GM21515 (cell line): ENCODE data around the gene CCR5.

Experiments
- ATAC-seq: cut with Tn5 transposase; IDR thresholded peaks from one replicate; pipeline ENCODE4 v1.9.1; 2021; ENCODE audit not compliant: unreplicated experiment

The CCR5 gene

DNA sequence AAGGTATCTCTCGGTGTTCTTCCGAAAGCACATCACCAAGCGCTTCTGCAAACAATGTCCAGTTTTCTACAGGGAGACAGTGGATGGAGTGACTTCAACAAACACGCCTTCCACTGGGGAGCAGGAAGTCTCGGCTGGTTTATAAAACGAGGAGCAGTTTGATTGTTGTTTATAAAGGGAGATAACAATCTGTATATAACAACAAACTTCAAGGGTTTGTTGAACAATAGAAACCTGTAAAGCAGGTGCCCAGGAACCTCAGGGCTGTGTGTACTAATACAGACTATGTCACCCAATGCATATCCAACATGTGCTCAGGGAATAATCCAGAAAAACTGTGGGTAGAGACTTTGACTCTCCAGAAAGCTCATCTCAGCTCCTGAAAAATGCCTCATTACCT, 12.3 kb upstream of the CCR5 start:
- ATAC-seq, result no peak

DNA sequence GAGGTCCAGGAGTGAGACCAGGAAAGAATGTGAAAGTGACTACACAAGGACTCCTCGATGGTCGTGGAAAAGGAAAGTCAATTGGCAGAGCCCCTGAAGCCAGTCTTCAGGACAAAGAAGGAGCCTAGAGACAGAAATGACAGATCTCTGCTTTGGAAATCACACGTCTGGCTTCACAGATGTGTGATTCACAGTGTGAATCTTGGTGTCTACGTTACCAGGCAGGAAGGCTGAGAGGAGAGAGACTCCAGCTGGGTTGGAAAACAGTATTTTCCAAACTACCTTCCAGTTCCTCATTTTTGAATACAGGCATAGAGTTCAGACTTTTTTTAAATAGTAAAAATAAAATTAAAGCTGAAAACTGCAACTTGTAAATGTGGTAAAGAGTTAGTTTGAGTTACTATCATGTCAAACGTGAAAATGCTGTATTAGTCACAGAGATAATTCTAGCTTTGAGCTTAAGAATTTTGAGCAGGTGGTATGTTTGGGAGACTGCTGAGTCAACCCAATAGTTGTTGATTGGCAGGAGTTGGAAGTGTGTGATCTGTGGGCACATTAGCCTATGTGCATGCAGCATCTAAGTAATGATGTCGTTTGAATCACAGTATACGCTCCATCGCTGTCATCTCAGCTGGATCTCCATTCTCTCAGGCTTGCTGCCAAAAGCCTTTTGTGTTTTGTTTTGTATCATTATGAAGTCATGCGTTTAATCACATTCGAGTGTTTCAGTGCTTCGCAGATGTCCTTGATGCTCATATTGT, 10.8 kb upstream of the CCR5 start:
- no peak for ATAC-seq

DNA sequence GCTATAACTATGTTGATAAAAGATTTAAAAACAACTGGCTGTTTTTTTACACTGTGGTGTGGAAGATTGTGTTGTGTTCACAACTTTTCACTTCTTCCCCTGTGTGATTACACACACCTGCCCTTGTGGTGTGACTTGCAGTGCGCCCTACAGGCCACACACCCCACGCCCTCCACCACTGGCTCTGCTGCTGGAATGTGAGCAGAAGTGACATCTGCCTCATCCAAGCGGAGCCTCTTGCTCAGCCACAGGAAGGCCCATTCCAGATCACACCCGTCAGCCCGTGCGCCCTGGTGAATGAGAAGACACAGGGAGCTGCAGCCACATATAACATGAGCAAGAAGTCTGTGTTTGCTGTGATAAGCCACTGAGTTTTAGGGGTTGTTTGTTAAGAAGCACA, 9.8 kb upstream of the CCR5 start:
- ATAC-seq, result no peak

DNA sequence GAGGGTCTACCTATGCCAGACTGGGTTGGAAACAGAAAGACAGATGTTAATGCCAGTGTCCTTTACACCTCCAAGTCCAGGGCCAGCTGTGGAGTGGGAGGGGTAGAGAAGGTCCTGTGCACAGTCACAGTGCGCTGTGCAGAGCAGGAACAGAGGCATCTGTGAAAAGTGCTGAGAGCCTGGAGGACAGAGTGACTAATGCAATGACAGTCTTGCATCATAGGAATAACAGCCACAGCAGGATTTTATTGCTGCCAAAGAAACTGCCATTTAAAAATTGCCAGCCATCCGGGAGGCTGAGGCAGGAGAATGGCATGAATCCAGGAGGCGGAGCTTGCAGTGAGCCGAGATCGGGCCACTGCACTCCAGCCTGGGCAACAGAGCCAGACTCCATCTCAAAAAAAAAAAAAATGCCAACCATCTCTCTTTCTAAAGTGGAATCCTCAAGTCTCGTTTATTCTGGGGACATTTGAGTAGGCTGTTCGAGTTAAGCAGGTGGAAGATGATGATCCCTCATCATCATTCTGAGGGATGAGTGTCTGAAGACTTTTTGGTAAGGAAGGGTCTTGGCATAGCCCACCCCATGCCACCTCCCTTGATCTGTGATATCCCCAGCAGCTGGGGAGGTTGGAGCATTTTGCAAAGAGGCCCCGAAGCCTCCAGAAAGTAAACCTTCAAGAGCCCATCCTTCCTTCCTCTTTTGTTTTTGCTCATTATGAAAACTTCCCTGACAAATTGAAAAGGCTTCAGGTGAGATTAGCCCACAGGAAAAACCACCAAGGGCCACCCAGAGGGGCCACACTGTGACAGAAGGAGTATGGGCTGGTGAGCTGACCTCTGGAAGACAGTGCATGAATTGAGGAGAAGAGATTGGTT, 9.1 kb upstream of the CCR5 start:
- no peak for ATAC-seq

DNA sequence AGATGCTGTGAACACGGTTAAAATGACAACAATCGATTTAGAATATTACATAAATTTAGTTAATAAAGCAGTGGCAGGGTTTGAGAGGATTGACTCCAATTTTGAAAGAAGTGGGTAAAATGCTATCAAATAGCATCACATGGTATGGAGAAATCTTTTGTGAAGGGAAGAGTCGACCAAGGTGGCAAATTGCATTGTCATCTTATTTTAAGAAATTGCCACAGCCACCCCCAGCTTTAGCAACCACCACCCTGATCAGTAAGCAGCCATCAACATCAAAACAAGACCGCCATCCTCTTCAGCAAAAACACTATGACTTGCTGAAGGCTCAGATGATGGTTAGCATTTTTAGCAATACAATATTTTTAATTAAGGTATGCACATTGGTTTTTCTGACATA, 5.7 kb upstream of the CCR5 start:
- ATAC-seq, result no peak

DNA sequence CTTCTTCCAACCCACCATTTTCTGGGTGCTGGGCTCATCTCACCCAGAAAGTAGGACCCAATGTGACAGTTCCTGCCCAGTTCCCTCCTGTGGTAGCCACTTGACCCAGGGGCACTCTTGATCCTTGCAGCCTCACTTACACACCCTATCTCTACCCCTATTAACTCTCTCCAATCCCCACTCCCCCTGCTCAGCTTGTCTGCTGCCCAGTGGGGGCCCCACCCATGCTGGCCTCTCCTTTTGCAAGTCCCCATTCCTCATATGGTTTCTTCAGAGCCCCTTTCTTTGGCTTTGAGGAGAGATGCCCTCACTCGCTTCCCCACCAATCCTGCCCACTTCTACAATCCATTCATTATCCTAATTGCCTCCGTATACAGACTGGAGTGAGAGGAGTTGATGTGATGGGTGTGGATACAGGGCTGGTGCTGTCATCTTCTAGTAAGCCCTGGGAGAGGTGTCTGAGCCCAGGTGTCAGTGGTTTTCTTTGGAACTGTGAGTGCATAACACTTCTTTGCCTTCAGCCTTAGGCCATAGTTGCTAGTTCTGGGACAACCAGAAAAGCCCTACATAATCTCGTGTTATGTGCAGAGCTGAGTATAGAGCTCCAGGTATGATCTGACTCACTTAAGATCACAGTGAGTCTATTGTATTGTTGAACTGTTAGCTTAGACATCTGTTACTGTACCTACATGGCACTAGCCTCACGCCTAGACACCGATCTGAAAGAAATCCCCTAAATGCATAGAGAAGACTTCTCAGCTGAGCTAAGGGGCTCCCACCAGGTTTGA, 4.8 kb upstream of the CCR5 start:
- ATAC-seq, result no peak

DNA sequence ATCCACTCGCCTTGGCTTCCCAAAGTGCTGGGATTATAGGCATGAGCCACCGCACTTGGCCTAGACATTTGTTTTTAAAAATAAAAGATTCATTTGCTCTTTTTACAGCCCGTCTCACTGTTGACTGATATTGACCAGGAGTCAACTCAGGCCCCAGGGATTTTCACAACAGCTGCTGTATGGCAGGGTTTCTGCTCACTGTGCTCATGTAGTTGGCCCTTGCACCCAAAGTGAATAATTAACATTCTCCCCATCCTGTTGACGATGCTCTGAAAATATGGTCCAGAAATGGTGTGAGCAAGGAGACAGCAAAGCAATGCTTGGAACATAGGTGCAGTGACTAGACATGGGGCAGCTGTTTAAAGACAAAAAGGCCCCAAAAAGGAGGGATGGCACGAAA, 2.9 kb upstream of the CCR5 start:
- ATAC-seq, result no peak

DNA sequence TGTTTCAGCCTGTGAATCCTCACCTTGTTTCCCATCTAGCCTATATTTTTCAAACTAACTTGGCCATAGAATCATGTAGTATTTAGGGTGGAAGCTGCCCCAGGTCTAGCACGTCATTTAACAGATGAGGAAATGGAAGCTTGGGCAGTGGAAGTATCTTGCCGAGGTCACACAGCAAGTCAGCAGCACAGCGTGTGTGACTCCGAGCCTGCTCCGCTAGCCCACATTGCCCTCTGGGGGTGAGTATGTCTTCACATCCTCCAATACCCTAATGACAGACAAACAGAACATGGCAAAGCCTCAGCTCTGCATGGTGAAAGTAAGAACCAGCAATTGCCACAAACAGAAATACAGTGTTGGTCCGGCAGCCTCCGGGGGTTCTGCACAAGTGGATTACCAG, 2.2 kb upstream of the CCR5 start:
- no peak for ATAC-seq

DNA sequence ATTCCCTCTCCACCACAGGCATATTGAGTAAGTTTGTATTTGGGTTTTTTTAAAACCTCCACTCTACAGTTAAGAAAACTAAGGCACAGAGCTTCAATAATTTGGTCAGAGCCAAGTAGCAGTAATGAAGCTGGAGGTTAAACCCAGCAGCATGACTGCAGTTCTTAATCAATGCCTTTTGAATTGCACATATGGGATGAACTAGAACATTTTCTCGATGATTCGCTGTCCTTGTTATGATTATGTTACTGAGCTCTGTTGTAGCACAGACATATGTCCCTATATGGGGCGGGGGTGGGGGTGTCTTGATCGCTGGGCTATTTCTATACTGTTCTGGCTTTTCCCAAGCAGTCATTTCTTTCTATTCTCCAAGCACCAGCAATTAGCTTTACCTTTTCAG, 1.6 kb upstream of the CCR5 start:
- no peak for ATAC-seq

DNA sequence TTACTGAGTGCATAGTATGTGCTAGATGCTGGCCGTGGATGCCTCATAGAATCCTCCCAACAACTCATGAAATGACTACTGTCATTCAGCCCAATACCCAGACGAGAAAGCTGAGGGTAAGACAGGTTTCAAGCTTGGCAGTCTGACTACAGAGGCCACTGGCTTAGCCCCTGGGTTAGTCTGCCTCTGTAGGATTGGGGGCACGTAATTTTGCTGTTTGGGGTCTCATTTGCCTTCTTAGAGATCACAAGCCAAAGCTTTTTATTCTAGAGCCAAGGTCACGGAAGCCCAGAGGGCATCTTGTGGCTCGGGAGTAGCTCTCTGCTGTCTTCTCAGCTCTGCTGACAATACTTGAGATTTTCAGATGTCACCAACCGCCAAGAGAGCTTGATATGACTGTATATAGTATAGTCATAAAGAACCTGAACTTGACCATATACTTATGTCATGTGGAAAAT, 1.0 kb upstream of the CCR5 start:
- ATAC-seq, result no peak

DNA sequence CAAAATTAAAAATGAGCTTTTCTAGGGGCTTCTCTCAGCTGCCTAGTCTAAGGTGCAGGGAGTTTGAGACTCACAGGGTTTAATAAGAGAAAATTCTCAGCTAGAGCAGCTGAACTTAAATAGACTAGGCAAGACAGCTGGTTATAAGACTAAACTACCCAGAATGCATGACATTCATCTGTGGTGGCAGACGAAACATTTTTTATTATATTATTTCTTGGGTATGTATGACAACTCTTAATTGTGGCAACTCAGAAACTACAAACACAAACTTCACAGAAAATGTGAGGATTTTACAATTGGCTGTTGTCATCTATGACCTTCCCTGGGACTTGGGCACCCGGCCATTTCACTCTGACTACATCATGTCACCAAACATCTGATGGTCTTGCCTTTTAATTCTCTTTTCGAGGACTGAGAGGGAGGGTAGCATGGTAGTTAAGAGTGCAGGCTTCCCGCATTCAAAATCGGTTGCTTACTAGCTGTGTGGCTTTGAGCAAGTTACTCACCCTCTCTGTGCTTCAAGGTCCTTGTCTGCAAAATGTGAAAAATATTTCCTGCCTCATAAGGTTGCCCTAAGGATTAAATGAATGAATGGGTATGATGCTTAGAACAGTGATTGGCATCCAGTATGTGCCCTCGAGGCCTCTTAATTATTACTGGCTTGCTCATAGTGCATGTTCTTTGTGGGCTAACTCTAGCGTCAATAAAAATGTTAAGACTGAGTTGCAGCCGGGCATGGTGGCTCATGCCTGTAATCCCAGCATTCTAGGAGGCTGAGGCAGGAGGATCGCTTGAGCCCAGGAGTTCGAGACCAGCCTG, 984 bp downstream of the CCR5 start:
- no peak for ATAC-seq

DNA sequence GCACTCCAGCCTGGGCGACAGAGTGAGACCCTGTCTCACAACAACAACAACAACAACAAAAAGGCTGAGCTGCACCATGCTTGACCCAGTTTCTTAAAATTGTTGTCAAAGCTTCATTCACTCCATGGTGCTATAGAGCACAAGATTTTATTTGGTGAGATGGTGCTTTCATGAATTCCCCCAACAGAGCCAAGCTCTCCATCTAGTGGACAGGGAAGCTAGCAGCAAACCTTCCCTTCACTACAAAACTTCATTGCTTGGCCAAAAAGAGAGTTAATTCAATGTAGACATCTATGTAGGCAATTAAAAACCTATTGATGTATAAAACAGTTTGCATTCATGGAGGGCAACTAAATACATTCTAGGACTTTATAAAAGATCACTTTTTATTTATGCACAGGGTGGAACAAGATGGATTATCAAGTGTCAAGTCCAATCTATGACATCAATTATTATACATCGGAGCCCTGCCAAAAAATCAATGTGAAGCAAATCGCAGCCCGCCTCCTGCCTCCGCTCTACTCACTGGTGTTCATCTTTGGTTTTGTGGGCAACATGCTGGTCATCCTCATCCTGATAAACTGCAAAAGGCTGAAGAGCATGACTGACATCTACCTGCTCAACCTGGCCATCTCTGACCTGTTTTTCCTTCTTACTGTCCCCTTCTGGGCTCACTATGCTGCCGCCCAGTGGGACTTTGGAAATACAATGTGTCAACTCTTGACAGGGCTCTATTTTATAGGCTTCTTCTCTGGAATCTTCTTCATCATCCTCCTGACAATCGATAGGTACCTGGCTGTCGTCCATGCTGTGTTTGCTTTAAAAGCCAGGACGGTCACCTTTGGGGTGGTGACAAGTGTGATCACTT, 2.0 kb downstream of the CCR5 start:
- ATAC-seq, result no peak

DNA sequence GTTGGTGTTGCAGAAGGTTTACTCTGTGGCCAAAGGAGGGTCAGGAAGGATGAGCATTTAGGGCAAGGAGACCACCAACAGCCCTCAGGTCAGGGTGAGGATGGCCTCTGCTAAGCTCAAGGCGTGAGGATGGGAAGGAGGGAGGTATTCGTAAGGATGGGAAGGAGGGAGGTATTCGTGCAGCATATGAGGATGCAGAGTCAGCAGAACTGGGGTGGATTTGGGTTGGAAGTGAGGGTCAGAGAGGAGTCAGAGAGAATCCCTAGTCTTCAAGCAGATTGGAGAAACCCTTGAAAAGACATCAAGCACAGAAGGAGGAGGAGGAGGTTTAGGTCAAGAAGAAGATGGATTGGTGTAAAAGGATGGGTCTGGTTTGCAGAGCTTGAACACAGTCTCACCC, 4.0 kb downstream of the CCR5 start:
- ATAC-seq, result no peak

DNA sequence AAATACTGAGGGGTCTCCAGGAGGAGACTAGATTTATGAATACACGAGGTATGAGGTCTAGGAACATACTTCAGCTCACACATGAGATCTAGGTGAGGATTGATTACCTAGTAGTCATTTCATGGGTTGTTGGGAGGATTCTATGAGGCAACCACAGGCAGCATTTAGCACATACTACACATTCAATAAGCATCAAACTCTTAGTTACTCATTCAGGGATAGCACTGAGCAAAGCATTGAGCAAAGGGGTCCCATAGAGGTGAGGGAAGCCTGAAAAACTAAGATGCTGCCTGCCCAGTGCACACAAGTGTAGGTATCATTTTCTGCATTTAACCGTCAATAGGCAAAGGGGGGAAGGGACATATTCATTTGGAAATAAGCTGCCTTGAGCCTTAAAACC, 4.5 kb downstream of the CCR5 start:
- ATAC-seq, result no peak

DNA sequence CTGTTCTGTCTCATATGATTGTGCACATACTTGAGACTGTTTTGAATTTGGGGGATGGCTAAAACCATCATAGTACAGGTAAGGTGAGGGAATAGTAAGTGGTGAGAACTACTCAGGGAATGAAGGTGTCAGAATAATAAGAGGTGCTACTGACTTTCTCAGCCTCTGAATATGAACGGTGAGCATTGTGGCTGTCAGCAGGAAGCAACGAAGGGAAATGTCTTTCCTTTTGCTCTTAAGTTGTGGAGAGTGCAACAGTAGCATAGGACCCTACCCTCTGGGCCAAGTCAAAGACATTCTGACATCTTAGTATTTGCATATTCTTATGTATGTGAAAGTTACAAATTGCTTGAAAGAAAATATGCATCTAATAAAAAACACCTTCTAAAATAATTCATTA, 5.1 kb downstream of the CCR5 start:
- no peak for ATAC-seq

DNA sequence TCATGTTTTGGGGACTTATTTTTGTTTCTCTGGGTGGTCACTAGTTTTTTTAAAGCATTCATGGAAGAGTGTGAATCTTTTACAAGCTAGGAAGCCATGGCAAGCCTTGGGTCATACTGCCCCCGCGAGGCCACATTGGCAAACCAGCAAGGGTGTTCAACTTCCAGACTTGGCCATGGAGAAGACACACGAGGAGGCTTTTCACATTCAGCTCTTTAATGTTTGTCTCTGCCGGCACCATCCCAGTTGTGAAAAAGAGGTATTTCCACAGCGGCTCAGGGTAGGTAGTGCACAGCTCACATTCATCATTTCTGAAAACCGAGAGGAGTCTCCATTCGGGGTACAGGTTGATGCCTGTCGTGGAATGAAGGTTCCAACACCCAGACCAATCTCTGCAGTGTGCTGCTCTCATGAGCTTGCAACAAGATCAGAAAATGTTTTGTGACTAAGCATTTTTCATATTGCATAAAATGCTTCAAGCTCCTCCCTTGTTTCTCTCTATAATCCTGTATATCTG, 7.7 kb downstream of the CCR5 start:
- ATAC-seq, result no peak

DNA sequence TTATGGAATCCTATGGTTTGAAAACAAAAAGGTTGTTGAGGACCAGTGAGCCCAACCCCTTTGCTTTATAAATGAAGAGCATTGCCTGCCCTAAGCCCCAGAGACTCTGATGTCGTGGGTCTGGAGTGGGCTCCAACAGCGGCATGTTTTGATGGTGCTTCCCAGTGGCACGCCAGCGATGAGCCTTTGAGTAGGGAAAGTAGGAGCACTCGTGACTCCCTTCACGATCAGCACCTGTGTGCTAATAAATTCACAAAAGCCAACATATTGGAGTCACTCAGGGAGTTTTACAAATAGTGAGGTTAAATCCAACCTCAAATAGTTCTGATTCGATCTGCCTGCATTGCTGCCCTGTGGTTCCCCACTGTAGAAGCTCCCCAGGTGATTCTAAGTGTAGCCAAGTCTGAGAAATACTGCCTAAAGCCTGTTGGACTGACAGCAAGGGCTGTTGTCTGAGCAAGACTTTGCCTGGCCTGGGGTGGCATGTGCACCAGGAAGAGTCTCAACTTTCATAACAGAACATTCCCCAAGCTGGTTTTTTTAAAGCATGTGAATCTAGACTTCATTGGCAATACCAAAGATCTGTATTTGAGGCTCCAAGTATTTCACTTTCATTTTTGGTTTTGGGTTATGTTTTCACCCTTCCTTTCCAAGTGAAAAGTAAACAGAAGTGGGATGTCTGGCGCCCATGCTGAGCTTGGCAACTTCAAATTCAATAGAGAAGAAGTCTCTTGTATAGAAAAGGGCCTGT, 9.9 kb downstream of the CCR5 start:
- ATAC-seq, result no peak

DNA sequence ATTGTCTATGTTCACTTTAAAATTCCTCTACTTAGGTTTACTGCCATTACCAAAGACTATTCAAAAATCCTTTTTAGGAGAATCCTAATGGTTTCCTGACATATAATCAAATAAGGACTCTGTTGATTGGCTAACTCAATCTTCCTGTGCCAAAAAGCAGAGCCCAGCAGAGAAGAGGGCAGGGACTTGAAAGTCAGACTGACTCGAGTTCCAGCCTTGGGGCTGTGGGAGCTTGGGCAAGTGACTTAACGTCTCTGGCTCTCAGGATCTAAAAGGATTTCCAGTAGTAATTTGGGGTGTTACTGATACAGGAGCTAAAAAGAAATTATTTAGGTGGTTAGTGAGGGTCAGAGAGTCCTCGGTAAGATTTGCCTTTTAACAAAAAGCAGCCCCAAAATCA, 10.9 kb downstream of the CCR5 start:
- no peak for ATAC-seq
